ENCODE results near the gene ZNF646. TPM values are rescaled to one million over a fixed set of nuclear protein-coding genes. Genes with fewer than 3 reads are reported as not detected.

ZNF646 gene
- total RNA-seq, 6 donors from 2014 or later, result 16.7 to 40.9 (median 23.2) TPM

DNA sequence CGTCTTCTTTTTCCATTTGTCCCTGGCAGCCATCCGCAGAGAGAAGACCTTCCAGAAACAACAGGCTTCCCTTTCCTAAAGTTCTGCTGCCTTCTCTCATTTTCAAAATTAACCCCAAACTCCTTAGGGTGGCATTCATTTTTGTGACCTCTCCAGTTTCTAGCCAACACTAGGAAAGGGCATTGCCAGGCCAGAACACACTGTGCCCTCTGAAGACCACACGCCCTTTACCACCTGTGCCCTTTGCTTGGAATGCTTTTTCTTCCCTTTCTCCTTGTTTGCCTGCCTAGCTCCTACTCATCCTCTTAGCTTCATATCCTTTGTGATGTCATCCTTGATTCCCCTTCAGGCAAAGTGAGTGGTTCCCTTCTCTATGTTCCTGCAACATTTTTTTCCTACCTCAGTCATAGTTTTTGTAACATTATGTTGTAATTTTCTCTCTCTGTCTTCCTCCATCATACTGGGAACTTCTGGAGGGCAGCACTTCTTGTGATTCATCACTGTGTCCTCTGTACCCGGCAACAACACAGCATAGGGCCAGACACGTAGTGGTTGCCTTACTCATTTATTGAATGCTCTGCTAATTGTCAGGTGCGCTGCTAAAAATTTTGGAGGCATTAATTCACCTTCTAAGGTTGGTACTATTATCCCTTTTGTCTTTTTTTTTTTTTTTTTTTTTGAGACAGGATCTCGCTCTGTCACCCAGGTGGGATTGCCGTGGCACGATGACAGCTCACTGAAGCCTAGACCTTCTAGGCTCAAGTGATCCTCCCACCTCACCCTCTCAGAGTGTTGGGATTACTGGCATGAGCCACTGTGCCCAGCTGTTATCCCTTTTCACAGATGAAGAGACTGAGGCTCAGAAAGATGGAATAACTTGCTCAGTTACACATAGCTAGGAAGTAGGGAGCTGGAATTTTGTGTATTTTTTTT is 44.3 kb downstream of the ZNF646 start:
- no peaks in the 10 kb centered on the region for H3K27me3 ChIP-seq
- peaks cover 21 to 41% (median 28%) of the 10 kb centered on the region in 4 donors for H3K4me1 ChIP-seq

DNA sequence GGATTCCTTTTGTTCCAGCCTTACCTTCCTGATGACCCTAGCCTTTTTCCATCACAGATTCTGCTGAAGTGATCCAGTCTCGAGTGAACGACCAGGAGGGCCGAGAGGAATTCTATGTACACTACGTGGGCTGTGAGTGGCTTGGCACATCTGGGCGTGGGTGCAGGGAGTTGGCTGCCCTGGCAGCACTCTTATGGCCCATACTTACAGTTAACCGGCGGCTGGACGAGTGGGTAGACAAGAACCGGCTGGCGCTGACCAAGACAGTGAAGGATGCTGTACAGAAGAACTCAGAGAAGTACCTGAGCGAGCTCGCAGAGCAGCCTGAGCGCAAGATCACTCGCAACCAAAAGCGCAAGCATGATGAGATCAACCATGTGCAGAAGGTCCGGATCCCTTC is 45.9 kb downstream of the ZNF646 start:
- peaks cover 18 to 63% (median 34%) of the 10 kb centered on the region in 4 donors for H3K36me3 ChIP-seq
- H3K4me3 ChIP-seq, result no peak overlapping the region
- no peaks in the 10 kb centered on the region for H3K9me3 ChIP-seq
- TF ChIP-seq, protein P1, sequence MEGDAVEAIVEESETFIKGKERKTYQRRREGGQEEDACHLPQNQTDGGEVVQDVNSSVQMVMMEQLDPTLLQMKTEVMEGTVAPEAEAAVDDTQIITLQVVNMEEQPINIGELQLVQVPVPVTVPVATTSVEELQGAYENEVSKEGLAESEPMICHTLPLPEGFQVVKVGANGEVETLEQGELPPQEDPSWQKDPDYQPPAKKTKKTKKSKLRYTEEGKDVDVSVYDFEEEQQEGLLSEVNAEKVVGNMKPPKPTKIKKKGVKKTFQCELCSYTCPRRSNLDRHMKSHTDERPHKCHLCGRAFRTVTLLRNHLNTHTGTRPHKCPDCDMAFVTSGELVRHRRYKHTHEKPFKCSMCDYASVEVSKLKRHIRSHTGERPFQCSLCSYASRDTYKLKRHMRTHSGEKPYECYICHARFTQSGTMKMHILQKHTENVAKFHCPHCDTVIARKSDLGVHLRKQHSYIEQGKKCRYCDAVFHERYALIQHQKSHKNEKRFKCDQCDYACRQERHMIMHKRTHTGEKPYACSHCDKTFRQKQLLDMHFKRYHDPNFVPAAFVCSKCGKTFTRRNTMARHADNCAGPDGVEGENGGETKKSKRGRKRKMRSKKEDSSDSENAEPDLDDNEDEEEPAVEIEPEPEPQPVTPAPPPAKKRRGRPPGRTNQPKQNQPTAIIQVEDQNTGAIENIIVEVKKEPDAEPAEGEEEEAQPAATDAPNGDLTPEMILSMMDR (IDR thresholded peaks at IDR 0.05), result no peak
- no peak for TF ChIP-seq POLR2AphosphoS5 (IDR thresholded peaks at IDR 0.05)
- H3K27ac ChIP-seq, result peak overlapping the region; percentile 16 to 97 (median 96)
- peaks cover 21 to 28% (median 22%) of the 10 kb centered on the region in 4 donors for H3K4me1 ChIP-seq
- no peaks in the 10 kb centered on the region for H3K27me3 ChIP-seq
- 74 to 90% methylated on average over 16 of the region's 16 CpGs for WGBS, 2 donors
- DNase-seq (peak in 1 of 2 donors; percentile 28), ATAC-seq (ENCODE audit: low FRiP score in 2 of 2) (no peak)

More for the DNA sequence above, 44.3 kb downstream of the ZNF646 start:
- peak in 1 of 2 donors; percentile 63 for DNase-seq
- Histone ChIP-seq H3K4me3 (peak overlapping the region; percentile 69 to 98 (median 78)), H3K9me3 (no peaks in the 10 kb centered on the region), H3K36me3 (peaks cover 18 to 47% (median 31%) of the 10 kb centered on the region in 4 donors), H3K27ac (peak overlapping the region; percentile 95 to 97 (median 97))
- peak; percentile 13 to 23 for ATAC-seq (ENCODE audit: low FRiP score in 2 of 2)
- 55 to 57% methylated on average over 9 of the region's 9 CpGs for WGBS, 2 donors
- TF ChIP-seq, protein P1 (IDR thresholded peaks at IDR 0.05), result no peak
- peak in 1 of 4 donors; percentile 32 for TF ChIP-seq POLR2A (IDR thresholded peaks at IDR 0.05)
- TF ChIP-seq EP300 (IDR thresholded peaks at IDR 0.05), result peak in 2 of 4 donors; percentile 7 to 50
- TF ChIP-seq POLR2AphosphoS5 (IDR thresholded peaks at IDR 0.05), result peak in 1 of 2 donors; percentile 67

DNA sequence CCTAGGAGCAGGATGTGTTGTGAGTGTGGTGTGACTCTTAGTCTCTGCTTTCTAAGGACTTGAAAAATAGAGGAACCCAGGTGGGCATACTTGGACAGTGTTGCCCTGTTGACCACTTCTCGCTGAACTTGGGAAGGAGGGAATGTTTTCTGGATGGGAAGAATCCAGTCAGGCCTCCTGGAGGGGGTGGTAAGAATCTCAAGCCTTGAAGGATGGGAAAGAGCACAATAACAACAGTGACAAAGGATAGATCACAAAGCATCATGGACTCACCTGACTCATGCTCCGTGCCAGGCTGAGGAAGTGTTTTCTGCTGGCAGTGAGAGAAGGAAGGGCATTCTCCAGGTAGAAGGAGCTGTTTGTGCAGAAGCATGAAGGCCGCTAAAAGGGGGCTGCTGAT is 51.6 kb downstream of the ZNF646 start:
- no peak for DNase-seq
- WGBS, 2 donors, result 90 to 94% methylated on average over 3 of the region's 3 CpGs
- H3K4me3 ChIP-seq, result no peak overlapping the region
- H3K27me3 ChIP-seq, result no peaks in the 10 kb centered on the region
- TF ChIP-seq, protein P1 (IDR thresholded peaks at IDR 0.05), result no peak
- TF ChIP-seq EP300 (IDR thresholded peaks at IDR 0.05) (no peak), POLR2A (IDR thresholded peaks at IDR 0.05) (no peak), POLR2AphosphoS5 (IDR thresholded peaks at IDR 0.05) (no peak)
- peaks cover 29 to 45% (median 41%) of the 10 kb centered on the region in 4 donors for H3K4me1 ChIP-seq
- no peaks in the 10 kb centered on the region for H3K9me3 ChIP-seq
- no peak for ATAC-seq (ENCODE audit: low FRiP score in 2 of 2)
- peak overlapping the region in 1 of 4 donors; percentile 91 for H3K27ac ChIP-seq
- H3K36me3 ChIP-seq, result peaks cover 10 to 93% (median 41%) of the 10 kb centered on the region in 4 donors

DNA sequence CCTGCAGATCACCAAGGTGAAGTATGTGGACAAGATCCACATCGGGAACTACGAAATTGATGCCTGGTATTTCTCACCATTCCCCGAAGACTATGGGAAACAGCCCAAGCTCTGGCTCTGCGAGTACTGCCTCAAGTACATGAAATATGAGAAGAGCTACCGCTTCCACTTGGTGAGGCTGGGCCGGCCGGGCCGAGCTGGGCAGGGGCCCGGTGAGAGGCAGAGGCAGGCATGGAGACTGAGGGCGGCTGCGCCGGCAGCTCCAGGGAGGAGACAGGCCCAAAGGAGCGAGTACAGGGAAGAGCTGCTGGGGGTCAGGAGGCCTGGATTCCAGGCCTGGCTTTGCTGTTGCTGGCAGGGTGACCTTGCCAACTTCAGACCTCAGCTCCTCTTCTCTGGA is 53.0 kb downstream of the ZNF646 start:
- Histone ChIP-seq H3K4me1 (peaks cover 29 to 58% (median 51%) of the 10 kb centered on the region in 4 donors), H3K27me3 (no peaks in the 10 kb centered on the region), H3K36me3 (peaks cover 4 to 93% (median 43%) of the 10 kb centered on the region in 4 donors), H3K9me3 (no peaks in the 10 kb centered on the region), H3K4me3 (no peak overlapping the region), H3K27ac (peak overlapping the region; percentile 91 to 94 (median 92))
- DNase-seq, result peak; percentile 80 to 87
- no peak for TF ChIP-seq POLR2AphosphoS5 (IDR thresholded peaks at IDR 0.05)
- TF ChIP-seq POLR2A (IDR thresholded peaks at IDR 0.05), result peak in 1 of 4 donors; percentile 68
- WGBS, 2 donors, result 65 to 87% methylated on average over 12 to 13 of the region's 13 CpGs
- peak in 1 of 2 donors; percentile 38 for ATAC-seq (ENCODE audit: low FRiP score in 2 of 2)

Data from upper lobe of left lung (tissue), 6 donors.